ENCODE measurements around the gene COL21A1.

- TF ChIP-seq CTCF (IDR thresholded peaks at IDR 0.05; ENCODE audit: low read depth, low read length) (no peak), EZH2phosphoT487 (IDR thresholded peaks at IDR 0.05; ENCODE audit: low read depth) (no peak)
Measured at GRCh38 chr6:56079751-56080540, 167.4 kb downstream of the COL21A1 start.

Data from OCI-LY3 (cell line).